RWPE2 (cell line): ENCODE data around the gene RHBDD2.
"Not testable (repeated sequence)": the region's sequence is repeated elsewhere in the genome, so short reads cannot be mapped to it uniquely, and the experiment has no call there.

ENCODE experiments used
- ATAC-seq: fragments of 200-7000 bp; cut with Tn5 transposase; 3 replicates; pipeline ENCODE4 v1.9.1; 2021; ENCODE audit warnings: low read depth
- DNase-seq: peaks from one replicate; pipeline ENCODE4 v3.0.0-alpha.2; 2020; ENCODE audit warnings: low spot score
- H3K27ac ChIP-seq: fragments of 450-650 bp; 2 replicates; pipeline ENCODE4 v1.5.1; 2017; ENCODE audit warnings: mild to moderate bottlenecking; ENCODE audit not compliant: poor library complexity, severe bottlenecking
- H3K27me3 ChIP-seq: fragments of 250-450 bp; sonication (Bioruptor Pico); 2 replicates; pipeline ENCODE4 v1.5.1; 2021; ENCODE audit warnings: mild to moderate bottlenecking, moderate library complexity; ENCODE audit not compliant: insufficient read depth, poor library complexity, severe bottlenecking
- H3K36me3 ChIP-seq: fragments of 250-450 bp; sonication (Bioruptor Pico); 2 replicates; pipeline ENCODE4 v1.5.1; 2020; ENCODE audit warnings: low read depth, mild to moderate bottlenecking, moderate library complexity
- H3K4me1 ChIP-seq: fragments of 250-450 bp; sonication (Bioruptor Pico); 2 replicates; pipeline ENCODE4 v1.5.1; 2021; ENCODE audit warnings: mild to moderate bottlenecking, moderate library complexity; ENCODE audit not compliant: insufficient read depth, poor library complexity, severe bottlenecking
- H3K4me3 ChIP-seq: fragments of 250-450 bp; sonication (Bioruptor Pico); 2 replicates; pipeline ENCODE4 v1.5.1; 2021; ENCODE audit warnings: mild to moderate bottlenecking, moderate library complexity; ENCODE audit not compliant: severe bottlenecking
- H3K9me3 ChIP-seq: fragments of 250-450 bp; sonication (Bioruptor Pico); 2 replicates; pipeline ENCODE4 v1.5.1; 2021; ENCODE audit warnings: mild to moderate bottlenecking, moderate library complexity; ENCODE audit not compliant: severe bottlenecking
- CTCF ChIP-seq: fragments of 450-650 bp; IDR thresholded peaks from one replicate; pipeline ENCODE4 v1.5.1; 2017; ENCODE audit warnings: mild to moderate bottlenecking, moderate library complexity; ENCODE audit not compliant: poor library complexity, severe bottlenecking

RHBDD2 gene

GRCh38 chr7:75836798-75837197, 42.0 kb upstream of the RHBDD2 start:
- no peaks in the 10 kb centered on the region for H3K4me1 ChIP-seq
- ATAC-seq: no peak
- H3K27ac ChIP-seq: no peak overlapping the region
- no peak for DNase-seq
- no peaks in the 10 kb centered on the region for H3K36me3 ChIP-seq
- H3K9me3 ChIP-seq: no peaks in the 10 kb centered on the region
- no peak for TF ChIP-seq CTCF
- H3K27me3 ChIP-seq: no peaks in the 10 kb centered on the region
- no peak overlapping the region for H3K4me3 ChIP-seq

- H3K4me1 ChIP-seq: peaks cover 11% of the 10 kb centered on the region
- not testable (repeated sequence) for H3K36me3 ChIP-seq, H3K4me3 ChIP-seq, H3K27me3 ChIP-seq, H3K27ac ChIP-seq, DNase-seq, H3K9me3 ChIP-seq, ATAC-seq
Observed at GRCh38 chr7:75838281-75838930, 40.4 kb upstream of the RHBDD2 start.

- Histone ChIP-seq H3K4me1 (peaks cover 11% of the 10 kb centered on the region), H3K27ac (no peak overlapping the region), H3K4me3 (no peak overlapping the region), H3K9me3 (no peaks in the 10 kb centered on the region), H3K36me3 (no peaks in the 10 kb centered on the region), H3K27me3 (no peaks in the 10 kb centered on the region)
- no peak for DNase-seq
- TF ChIP-seq CTCF: no peak
- ATAC-seq: no peak
Observed at GRCh38 chr7:75840029-75840428, 38.8 kb upstream of the RHBDD2 start.

GRCh38 chr7:75842836-75843446, 35.9 kb upstream of the RHBDD2 start:
- peak; percentile 79 for DNase-seq
- Histone ChIP-seq H3K4me3 (no peak overlapping the region), H3K36me3 (no peaks in the 10 kb centered on the region), H3K27me3 (no peaks in the 10 kb centered on the region), H3K9me3 (no peaks in the 10 kb centered on the region), H3K27ac (peak overlapping the region; percentile 55), H3K4me1 (peaks cover 11% of the 10 kb centered on the region)
- TF ChIP-seq CTCF: no peak
- ATAC-seq: peak; percentile 94

GRCh38 chr7:75843613-75844116, 35.2 kb upstream of the RHBDD2 start:
- no peaks in the 10 kb centered on the region for H3K9me3 ChIP-seq
- no peak for TF ChIP-seq CTCF
- H3K27me3 ChIP-seq: no peaks in the 10 kb centered on the region
- no peaks in the 10 kb centered on the region for H3K36me3 ChIP-seq
- DNase-seq: no peak
- no peak for ATAC-seq
- no peak overlapping the region for H3K4me3 ChIP-seq
- H3K4me1 ChIP-seq: peaks cover 11% of the 10 kb centered on the region
- H3K27ac ChIP-seq: peak overlapping the region; percentile 55
